ENCODE measurements around the gene ZNRF3.
"Not testable (repeated sequence)": the region's sequence is repeated elsewhere in the genome, so short reads cannot be mapped to it uniquely, and the experiment has no call there.

The ZNRF3 gene

GRCh38 chr22:28884747-28885350 lies 1.5 kb downstream of the ZNRF3 start:
- no peak for DNase-seq (ENCODE audit: low spot score)

DNA sequence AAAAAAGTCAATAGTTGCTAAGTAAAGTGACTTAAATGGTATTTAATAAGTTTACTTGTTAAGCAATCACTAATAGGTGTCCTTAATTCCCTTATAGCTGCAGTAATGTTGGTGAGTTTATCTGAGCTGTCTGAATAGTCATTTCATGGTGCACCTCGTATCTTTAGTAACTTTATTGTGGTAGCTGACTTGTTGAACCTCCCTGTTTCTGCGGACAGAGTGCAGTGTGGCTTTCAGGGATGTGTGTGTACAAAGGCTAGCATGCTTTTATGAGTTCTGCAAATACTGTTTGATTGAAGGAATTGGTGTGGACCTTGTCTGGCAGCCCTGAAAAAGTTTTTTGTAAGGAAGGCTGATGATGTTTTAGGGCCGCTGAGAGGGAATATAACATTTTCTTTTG lies 2.6 kb downstream of the ZNRF3 start:
- DNase-seq (ENCODE audit: low spot score) = no peak

- not testable (repeated sequence) for DNase-seq (ENCODE audit: low spot score)
Measured at GRCh38 chr22:28886679-28887078, 3.3 kb downstream of the ZNRF3 start.

- no peak for DNase-seq (ENCODE audit: low spot score)
Measured at GRCh38 chr22:28887725-28888459, 4.5 kb downstream of the ZNRF3 start.

GRCh38 chr22:28889478-28890024 lies 6.2 kb downstream of the ZNRF3 start:
- DNase-seq (ENCODE audit: low spot score) = no peak

DNA sequence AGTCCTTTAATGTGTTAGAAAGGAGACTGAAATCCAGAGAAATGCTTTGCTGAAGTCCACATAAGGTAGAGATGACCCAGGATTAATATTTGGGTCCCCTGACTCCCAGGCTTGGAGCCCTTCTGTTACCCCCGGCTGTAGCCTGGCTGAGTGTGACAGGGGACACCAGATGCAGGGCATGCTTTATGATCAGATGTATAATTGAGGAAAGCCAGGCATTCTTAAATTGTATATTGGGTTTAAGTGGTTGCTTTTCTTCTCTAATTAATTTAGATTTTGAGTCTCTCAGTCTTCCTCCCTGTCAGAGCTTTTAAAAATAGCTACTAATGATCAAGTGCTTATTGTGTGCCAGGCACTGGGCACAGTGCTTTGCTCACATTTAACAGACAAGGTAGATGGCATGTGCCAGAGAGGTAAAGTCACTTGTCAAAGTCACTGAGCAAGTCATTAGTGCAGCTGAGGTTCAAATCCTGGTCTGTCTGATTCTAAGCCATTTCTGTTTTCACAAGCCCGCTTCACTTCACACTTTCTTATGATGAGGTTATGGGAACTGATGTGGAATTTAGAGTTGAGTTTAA lies 7.9 kb downstream of the ZNRF3 start:
- no peak for DNase-seq (ENCODE audit: low spot score)

DNA sequence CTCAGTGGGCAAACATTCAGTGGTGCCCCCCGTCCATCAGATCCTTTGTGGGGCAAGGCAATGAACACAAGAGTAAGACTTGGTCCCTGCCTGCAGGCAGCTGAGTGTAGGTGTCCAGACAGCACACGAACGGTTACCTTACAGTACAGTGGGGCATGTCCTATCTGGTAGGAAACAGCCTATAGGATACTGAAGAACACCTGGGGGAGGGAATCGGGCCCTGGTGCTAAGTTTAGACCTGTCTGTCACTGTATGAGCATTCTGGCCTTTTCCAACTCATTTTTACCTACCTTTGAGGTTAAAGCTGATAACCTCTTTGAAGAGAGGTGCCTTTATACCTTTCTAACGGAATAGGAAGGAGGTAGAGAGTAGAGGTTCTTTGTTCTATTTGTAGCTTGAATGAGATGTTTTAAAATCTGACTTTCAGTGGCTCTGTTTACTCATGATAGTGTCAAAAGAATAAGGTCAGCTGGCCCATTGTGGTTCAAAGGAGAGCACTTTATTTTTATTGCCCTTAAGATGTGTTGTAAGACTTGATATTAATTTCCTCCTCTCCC lies 8.9 kb downstream of the ZNRF3 start:
- no peak for DNase-seq (ENCODE audit: low spot score)

- no peak for DNase-seq (ENCODE audit: low spot score)
Measured at GRCh38 chr22:28893810-28894209, 10.4 kb downstream of the ZNRF3 start.

DNA sequence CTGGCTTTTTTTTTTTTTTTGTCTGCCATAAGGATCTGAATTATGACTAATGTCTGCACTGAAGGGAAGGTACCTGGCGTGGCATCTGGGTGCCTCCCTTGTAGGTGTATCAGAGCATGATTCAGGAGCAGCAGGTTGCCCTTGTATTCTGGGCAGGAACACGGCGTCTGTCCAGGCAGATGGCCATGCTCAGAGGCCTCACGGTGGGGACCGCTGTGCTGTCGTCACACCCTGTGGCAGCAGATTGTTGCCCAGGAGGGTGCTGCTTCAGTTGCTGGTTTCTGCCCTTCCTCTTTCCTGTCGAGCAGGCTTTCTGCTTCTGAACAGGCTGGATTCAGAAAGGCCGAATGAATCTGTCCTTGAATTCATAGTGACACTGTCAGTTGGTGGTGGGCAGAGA lies 11.0 kb downstream of the ZNRF3 start:
- no peak for DNase-seq (ENCODE audit: low spot score)

DNA sequence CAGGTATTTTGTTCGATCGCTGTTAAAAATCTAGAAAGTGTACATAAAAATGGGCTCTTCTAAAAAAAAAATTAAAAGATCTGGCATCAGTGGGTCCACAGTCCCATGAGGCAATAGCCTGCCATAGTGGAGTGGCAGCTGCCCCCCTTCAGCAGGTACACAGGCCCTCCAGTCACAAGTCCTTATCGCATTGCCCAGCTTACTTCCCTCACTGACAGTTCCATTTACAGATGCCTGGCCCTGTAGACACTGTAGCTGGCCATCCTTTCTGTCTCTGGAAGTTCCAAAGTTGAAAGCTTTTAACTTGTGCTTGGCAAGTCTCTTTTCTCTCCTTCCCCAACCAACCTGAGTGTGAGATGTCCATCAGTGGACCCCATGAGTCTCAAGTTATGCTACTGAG lies 11.4 kb downstream of the ZNRF3 start:
- no peak for DNase-seq (ENCODE audit: low spot score)

- no peak for DNase-seq (ENCODE audit: low spot score)
Measured at GRCh38 chr22:28896611-28897010, 13.2 kb downstream of the ZNRF3 start.

- DNase-seq (ENCODE audit: low spot score) = no peak
Measured at GRCh38 chr22:28898233-28898629, 14.9 kb downstream of the ZNRF3 start.

- DNase-seq (ENCODE audit: low spot score) = peak; percentile 42
Measured at GRCh38 chr22:28899199-28899853, 16.0 kb downstream of the ZNRF3 start.

GRCh38 chr22:28900379-28900925 lies 17.1 kb downstream of the ZNRF3 start:
- no peak for DNase-seq (ENCODE audit: low spot score)

- no peak for DNase-seq (ENCODE audit: low spot score)
Measured at GRCh38 chr22:28902490-28902889, 19.1 kb downstream of the ZNRF3 start.

DNA sequence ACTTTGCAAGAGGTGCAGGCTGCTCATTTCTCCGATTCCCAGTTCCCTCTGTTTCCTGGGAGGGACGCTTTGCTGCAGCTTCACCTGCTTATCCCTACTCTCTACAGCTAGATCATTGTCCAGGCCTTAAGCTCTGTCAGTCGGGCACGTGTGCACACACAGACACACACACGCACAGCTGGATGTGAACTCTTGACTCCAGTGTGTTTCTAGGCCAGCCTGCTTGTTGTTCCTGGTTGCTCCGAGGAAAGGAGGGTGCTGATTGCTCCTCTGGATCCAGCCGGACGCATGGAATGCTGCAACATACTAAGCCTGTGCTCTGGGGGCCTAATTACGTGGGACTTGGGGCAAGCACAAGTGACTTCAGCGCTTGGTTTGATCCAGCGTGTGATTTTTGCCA lies 19.7 kb downstream of the ZNRF3 start:
- DNase-seq (ENCODE audit: low spot score) = no peak

- DNase-seq (ENCODE audit: low spot score) = no peak
Measured at GRCh38 chr22:28903729-28904128, 20.4 kb downstream of the ZNRF3 start.

- DNase-seq (ENCODE audit: low spot score) = peak; percentile 37
Measured at GRCh38 chr22:28904211-28904896, 21.0 kb downstream of the ZNRF3 start.

DNA sequence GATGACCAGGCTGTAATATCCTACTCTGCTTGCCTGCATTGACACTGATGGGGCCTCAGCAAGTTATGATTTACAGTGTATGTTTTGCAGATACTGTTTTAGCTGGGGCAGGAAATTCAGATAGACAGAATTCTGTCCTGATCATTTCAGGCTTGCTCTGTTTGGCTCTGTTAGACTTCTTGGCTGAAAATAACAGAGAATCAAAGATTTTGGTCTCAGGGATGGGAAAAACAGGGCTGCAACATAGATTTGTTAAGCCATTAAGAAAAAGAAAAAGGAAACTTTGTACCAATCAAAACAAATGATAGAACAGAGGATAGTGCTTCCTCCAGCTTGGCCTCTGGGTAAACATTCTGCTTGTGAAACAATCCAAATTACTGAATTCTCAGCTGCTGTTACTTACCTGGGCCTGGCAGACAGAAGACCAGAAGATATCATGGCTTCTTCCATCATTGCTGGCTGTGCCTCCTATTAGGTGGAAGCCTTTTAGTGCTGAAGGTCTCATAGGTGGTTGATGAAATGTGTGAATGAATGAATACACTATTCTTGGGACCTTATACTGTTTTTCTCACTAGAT lies 22.0 kb downstream of the ZNRF3 start:
- no peak for DNase-seq (ENCODE audit: low spot score)

GRCh38 chr22:28906312-28906711 lies 22.9 kb downstream of the ZNRF3 start:
- no peak for DNase-seq (ENCODE audit: low spot score)

Measured in AG08396 (cell line).